Activated T-cell treated with anti-CD3 and anti-CD28 coated beads, Interleukin-2, amount 50 U/mL, for 4 hours (primary cell): ENCODE results near the gene KCNQ1. TPM values are rescaled to one million over a fixed set of nuclear protein-coding genes. Genes with fewer than 3 reads are reported as not detected.

ENCODE experiments used
- ATAC-seq, 2 donors: fragments of 200-7000 bp; cut with Tn5 transposase; one replicate each; pipeline ENCODE4 v1.10.0; 2021
- DNase-seq: peaks from one replicate; pipeline ENCODE4 v3.0.0-alpha.2; 2020
- H3K27me3 Mint-ChIP-seq: one replicate; pipeline ENCODE4 v1.8.0; 2021; ENCODE audit warnings: low read depth, mixed read lengths
- H3K36me3 Mint-ChIP-seq: one replicate; pipeline ENCODE4 v1.8.0; 2022; ENCODE audit warnings: mixed read lengths; ENCODE audit not compliant: insufficient read depth
- H3K4me1 Mint-ChIP-seq: one replicate; pipeline ENCODE4 v1.8.0; 2021; ENCODE audit warnings: low read depth, mixed read lengths
- H3K4me3 Mint-ChIP-seq: one replicate; pipeline ENCODE4 v1.8.0; 2021; ENCODE audit warnings: mild to moderate bottlenecking, moderate library complexity, mixed read lengths
- H3K9me3 Mint-ChIP-seq: one replicate; pipeline ENCODE4 v1.8.0; 2021; ENCODE audit warnings: mixed read lengths
- total RNA-seq, 3 donors: library from RNA; stranded (reverse); gene quantifications; one replicate each; pipeline ENCODE4 v1.2.1, GENCODE V29; 2021

Gene KCNQ1
- total RNA-seq, 3 donors from 2014 or later, result 2.3 to 3.0 (median 2.8) TPM

DNA sequence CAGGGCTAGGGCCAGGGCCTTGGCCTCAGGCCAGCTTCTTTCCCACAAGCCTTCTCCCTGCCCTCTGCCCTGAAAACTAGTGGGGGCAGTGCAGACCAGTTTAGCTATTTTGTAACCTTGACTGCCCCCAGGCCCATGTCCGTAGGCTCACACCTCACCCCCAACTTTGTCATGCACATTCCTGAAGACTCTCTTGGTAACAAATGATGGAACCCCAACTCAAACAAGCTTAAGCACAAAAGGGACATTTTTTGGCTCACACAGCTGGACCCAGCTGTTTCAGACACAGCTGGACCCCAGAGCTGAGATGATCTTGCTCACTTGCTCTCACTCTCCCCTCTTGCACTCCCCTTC is 208.4 kb downstream of the KCNQ1 start:
- peaks cover 27% of the 10 kb centered on the region for H3K9me3 Mint-ChIP-seq
- ATAC-seq (no peak), DNase-seq (no peak)
- H3K27me3 Mint-ChIP-seq, result no peaks in the 10 kb centered on the region
- H3K4me3 Mint-ChIP-seq, result no peak overlapping the region
- peaks cover 4% of the 10 kb centered on the region for H3K4me1 Mint-ChIP-seq
- peaks cover 33% of the 10 kb centered on the region for H3K36me3 Mint-ChIP-seq

- Mint-ChIP-seq H3K27me3 (no peaks in the 10 kb centered on the region), H3K4me1 (peaks cover 4% of the 10 kb centered on the region), H3K36me3 (peaks cover 37% of the 10 kb centered on the region)
These were observed 209.3 kb downstream of the KCNQ1 start for GRCh38 chr11:2653930-2654739.

DNA sequence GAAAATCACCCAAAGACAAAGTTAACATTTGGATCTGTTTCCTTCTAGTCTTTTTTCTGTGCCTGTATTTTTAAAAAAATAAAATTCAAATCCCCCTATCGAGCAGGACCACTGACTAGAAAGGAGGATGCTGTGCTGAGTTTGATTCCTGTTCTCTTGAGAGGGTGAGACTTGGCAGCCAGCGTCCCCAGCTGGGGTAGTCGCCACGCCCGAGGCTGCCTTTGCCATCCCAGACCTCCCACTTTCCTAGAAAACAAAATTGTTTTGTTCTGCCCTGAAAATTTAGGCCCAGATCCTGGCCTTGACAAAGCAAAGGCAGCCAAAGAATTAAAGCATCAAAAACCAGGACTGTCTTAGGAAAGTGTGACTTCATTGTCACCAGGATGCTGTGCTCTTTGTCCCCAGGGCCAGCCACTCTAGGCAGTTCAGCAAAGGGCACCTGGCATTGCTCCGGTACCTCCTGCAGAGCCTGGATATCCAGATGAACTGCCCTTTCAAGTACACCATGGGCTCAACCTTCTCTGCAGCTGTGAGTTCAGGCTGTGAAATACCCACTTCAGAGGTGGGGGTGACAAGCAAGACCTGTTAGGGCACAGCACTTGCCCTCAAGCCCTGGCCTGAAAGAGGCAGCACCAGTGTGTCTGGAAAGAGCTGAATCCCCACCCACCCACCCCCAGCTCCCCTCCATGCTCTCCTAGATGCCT is 210.4 kb downstream of the KCNQ1 start:
- Mint-ChIP-seq H3K36me3 (peaks cover 35% of the 10 kb centered on the region), H3K27me3 (no peaks in the 10 kb centered on the region), H3K4me1 (peaks cover 4% of the 10 kb centered on the region), H3K9me3 (peaks cover 17% of the 10 kb centered on the region), H3K4me3 (no peak overlapping the region)
- no peak for DNase-seq
- ATAC-seq, result no peak

More at GRCh38 chr11:2653930-2654739, 209.3 kb downstream of the KCNQ1 start:
- Mint-ChIP-seq H3K4me3 (no peak overlapping the region), H3K9me3 (peaks cover 23% of the 10 kb centered on the region)
- ATAC-seq (no peak), DNase-seq (no peak)

GRCh38 chr11:2655834-2656622 is 211.2 kb downstream of the KCNQ1 start:
- DNase-seq (no peak), ATAC-seq (no peak)
- Mint-ChIP-seq H3K4me1 (peaks cover 4% of the 10 kb centered on the region), H3K4me3 (no peak overlapping the region), H3K36me3 (peaks cover 33% of the 10 kb centered on the region), H3K27me3 (no peaks in the 10 kb centered on the region), H3K9me3 (peaks cover 10% of the 10 kb centered on the region)

DNA sequence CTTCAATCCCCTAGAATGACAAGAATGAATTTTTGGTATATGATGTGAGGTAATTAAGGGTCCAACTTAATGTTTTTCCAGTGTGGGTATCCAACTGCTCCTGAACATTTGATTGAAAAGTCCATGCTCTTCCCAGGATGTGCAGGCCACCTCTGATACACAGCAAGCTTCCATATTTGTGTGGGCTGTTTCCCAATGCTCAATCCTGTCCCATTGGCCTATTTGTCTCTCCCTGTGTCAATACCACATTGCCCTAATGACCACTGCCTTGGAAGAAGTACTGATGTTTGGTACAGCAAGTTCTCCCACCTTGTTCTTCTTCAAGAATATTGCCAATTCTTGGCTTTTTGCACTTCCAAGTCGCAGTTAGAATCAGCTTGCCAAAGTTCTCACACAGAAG is 212.1 kb downstream of the KCNQ1 start:
- peaks cover 4% of the 10 kb centered on the region for H3K4me1 Mint-ChIP-seq
- no peak for ATAC-seq
- no peak overlapping the region for H3K4me3 Mint-ChIP-seq
- peaks cover 9% of the 10 kb centered on the region for H3K9me3 Mint-ChIP-seq
- H3K36me3 Mint-ChIP-seq, result peaks cover 28% of the 10 kb centered on the region
- H3K27me3 Mint-ChIP-seq, result no peaks in the 10 kb centered on the region
- no peak for DNase-seq

- no peak for DNase-seq
- ATAC-seq, result no peak
- peaks cover 25% of the 10 kb centered on the region for H3K36me3 Mint-ChIP-seq
- no peaks in the 10 kb centered on the region for H3K27me3 Mint-ChIP-seq
- H3K4me3 Mint-ChIP-seq, result no peak overlapping the region
- H3K9me3 Mint-ChIP-seq, result peaks cover 9% of the 10 kb centered on the region
- peaks cover 4% of the 10 kb centered on the region for H3K4me1 Mint-ChIP-seq
These were observed 213.0 kb downstream of the KCNQ1 start for GRCh38 chr11:2657697-2658284.

- DNase-seq, result no peak
- peaks cover 22% of the 10 kb centered on the region for H3K36me3 Mint-ChIP-seq
- H3K4me1 Mint-ChIP-seq, result peaks cover 4% of the 10 kb centered on the region
- no peak for ATAC-seq
- H3K9me3 Mint-ChIP-seq, result peaks cover 9% of the 10 kb centered on the region
- H3K27me3 Mint-ChIP-seq, result no peaks in the 10 kb centered on the region
- no peak overlapping the region for H3K4me3 Mint-ChIP-seq
These were observed 215.6 kb downstream of the KCNQ1 start for GRCh38 chr11:2660357-2660939.

DNA sequence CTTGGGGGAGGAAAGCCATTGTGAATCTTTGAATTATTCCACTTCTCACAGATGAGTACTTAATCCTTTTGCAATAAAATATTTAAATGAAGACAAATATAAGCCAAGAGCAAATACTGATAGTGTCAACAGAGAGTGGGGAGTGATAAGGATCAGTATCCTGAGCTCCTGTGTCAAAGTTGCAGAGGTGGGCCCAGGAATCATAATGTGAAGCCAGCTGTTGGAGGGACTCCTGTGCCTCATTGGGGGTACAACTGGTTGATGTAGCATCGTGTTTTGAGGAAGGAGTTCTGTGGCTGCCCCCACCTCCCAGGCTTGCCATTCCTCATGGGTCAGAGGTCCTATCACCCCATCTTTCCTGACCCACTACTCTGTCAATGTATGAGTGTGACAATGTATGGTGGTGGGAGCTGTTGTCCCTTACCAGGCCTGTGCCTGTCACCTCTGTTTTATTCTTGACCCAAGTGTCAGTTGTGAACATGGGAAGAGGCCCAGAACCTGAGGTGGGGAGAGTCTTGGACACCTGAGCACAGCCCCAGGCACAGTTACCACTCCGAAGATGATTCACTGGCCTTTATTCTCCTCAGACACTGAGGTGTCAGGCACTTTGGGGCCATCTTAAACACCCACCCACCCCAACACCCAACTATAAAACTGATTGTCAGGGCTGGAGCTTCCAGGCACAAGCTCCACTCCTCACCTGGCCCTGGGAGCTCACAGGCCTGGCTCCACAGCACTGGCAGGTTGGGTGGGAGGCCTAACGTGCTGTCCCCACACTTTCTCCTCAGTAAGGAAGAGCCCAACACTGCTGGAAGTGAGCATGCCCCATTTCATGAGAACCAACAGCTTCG is 216.6 kb downstream of the KCNQ1 start:
- Mint-ChIP-seq H3K4me3 (no peak overlapping the region), H3K9me3 (peaks cover 9% of the 10 kb centered on the region), H3K4me1 (peaks cover 1% of the 10 kb centered on the region), H3K36me3 (peaks cover 15% of the 10 kb centered on the region), H3K27me3 (no peaks in the 10 kb centered on the region)
- DNase-seq (no peak), ATAC-seq (no peak)

DNA sequence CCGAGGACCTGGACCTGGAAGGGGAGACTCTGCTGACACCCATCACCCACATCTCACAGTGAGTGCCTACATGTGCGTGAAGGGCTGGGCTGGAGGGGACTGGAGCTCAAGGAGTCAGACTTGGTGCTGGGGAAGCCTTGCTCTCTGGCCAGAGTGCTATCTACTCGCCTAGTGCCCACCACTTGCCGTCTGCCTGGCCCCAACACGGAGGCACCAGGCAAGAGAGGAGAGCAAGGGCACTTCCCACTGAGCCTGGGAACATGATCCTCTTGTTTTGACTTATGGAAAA is 217.2 kb downstream of the KCNQ1 start:
- H3K4me1 Mint-ChIP-seq, result no peaks in the 10 kb centered on the region
- no peak overlapping the region for H3K4me3 Mint-ChIP-seq
- H3K36me3 Mint-ChIP-seq, result peaks cover 13% of the 10 kb centered on the region
- peaks cover 9% of the 10 kb centered on the region for H3K9me3 Mint-ChIP-seq
- H3K27me3 Mint-ChIP-seq, result no peaks in the 10 kb centered on the region
- DNase-seq (no peak), ATAC-seq (no peak)

DNA sequence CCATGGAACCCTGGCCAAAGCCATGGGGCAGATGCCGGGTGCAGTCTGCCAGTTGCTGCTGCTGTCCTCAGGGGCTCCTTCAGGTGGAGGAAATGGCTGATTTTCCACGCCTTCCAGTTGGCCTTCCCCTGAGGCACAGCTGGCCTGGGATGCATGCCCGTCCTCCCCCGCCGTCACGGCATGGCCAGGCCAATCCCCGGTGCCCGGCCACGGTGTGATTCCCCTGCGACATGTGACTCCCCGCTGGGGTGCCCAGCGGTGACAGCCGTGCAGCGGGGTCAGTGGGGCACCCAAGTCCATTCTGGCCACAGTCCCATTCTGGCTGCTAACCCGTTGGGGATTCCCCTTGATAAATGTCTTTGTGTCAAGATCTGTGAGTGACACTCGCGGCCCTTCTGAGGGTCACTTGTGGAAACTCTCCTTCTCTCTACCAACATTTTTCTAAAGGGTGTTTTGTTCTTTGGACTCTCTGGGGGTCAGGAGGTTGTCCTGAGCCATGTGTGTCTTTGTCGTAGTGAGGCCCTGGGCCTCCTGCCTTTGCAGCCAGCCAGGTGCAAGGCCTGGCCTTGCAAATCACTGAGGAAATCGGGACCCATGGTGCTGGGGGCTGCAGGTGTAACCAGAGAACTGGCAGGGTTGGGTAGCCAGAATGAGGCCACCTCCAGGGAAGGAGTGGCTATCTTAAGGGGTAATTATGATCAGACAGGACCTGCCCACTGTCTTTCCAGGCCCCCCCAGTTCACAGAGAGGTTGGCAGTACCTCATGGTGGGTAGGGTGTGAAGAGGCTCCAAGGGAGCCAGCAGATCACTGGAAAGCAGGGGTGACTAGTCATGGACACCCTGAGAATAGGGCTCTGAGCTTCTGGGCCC is 217.9 kb downstream of the KCNQ1 start:
- no peak for DNase-seq
- no peaks in the 10 kb centered on the region for H3K27me3 Mint-ChIP-seq
- no peak for ATAC-seq

GRCh38 chr11:2663506-2663905 is 218.7 kb downstream of the KCNQ1 start:
- no peak for ATAC-seq
- peaks cover 9% of the 10 kb centered on the region for H3K9me3 Mint-ChIP-seq
- no peak for DNase-seq
- peaks cover 12% of the 10 kb centered on the region for H3K36me3 Mint-ChIP-seq
- H3K4me1 Mint-ChIP-seq, result no peaks in the 10 kb centered on the region
- H3K27me3 Mint-ChIP-seq, result no peaks in the 10 kb centered on the region
- H3K4me3 Mint-ChIP-seq, result no peak overlapping the region

More for the DNA sequence above, 217.9 kb downstream of the KCNQ1 start:
- H3K9me3 Mint-ChIP-seq, result peaks cover 9% of the 10 kb centered on the region
- no peak overlapping the region for H3K4me3 Mint-ChIP-seq
- peaks cover 10% of the 10 kb centered on the region for H3K36me3 Mint-ChIP-seq
- H3K4me1 Mint-ChIP-seq, result no peaks in the 10 kb centered on the region

- H3K9me3 Mint-ChIP-seq, result peaks cover 5% of the 10 kb centered on the region
- no peak for DNase-seq
These were observed 219.1 kb downstream of the KCNQ1 start for GRCh38 chr11:2663915-2664314.

DNA sequence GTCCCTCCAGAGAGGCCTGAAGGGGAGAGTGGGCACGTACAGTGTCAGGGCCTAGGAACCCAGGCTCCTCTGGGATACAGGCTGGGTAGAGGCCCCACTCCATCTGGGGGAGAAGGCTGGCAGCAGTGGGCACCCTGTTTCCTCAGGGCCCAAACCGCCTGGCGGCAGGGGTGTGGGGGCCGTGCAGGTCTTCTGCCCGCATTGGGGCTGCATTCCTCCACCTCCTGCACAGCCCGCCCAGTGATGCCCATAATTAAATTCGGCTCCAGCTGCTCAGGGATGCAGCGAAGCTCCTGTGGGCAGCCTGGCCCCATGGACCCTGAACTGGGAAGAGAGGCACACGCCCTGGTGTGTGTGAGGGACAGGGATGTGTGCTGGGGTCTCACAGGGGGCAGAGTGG is 219.6 kb downstream of the KCNQ1 start:
- no peak for ATAC-seq
- no peak for DNase-seq
- Mint-ChIP-seq H3K4me1 (no peaks in the 10 kb centered on the region), H3K4me3 (no peak overlapping the region), H3K27me3 (no peaks in the 10 kb centered on the region), H3K36me3 (peaks cover 5% of the 10 kb centered on the region), H3K9me3 (peaks cover under 1% of the 10 kb centered on the region)

More at GRCh38 chr11:2663915-2664314, 219.1 kb downstream of the KCNQ1 start:
- no peaks in the 10 kb centered on the region for H3K4me1 Mint-ChIP-seq
- no peaks in the 10 kb centered on the region for H3K27me3 Mint-ChIP-seq
- ATAC-seq, result no peak
- peaks cover 9% of the 10 kb centered on the region for H3K36me3 Mint-ChIP-seq
- H3K4me3 Mint-ChIP-seq, result no peak overlapping the region
